Measurements from ENCODE around the gene EML4.
A peak's percentile ranks its signal among the peaks of the same experiment; 100 is the strongest.

The EML4 gene

DNA sequence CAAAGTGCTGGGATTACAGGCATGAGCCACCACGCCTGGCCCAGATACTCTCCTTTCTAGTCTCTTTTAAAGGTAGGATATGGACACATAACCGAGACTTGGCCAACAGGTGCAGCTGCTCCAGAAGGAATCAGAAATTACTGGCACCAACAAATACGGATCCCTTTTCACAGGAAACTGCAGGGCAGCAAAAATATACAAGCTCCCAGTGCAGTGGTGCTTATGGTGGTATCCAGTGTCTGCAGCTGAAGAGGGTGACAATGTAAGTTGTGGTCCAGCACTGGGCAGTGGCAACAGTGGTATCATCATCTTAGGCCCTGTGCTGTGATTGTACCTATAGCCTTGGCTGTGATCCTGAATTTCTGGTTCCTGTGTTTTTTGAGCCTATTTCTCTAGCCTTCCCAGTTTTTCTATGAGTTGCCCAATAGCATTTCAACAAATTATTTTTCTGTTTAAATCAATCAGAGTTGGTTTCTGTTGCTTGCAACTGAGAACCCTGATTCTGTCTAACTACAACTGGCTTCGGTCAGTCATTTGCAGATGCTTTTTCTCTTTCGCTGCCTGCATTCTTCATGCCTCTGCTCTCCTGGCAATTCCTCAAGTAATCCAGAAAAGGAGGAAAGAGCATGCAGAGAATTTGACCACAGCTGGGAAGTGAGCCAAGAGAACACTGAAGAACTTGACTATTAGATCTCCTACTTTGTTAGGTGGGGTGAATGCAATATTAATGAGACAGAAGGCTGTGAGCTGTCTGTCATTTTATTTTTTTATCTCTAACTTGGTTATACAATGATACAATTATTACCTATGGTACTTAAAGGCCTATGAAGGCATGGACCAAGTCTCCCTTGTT lies 30.8 kb upstream of the EML4 start:
- no peak for DNase-seq

DNA sequence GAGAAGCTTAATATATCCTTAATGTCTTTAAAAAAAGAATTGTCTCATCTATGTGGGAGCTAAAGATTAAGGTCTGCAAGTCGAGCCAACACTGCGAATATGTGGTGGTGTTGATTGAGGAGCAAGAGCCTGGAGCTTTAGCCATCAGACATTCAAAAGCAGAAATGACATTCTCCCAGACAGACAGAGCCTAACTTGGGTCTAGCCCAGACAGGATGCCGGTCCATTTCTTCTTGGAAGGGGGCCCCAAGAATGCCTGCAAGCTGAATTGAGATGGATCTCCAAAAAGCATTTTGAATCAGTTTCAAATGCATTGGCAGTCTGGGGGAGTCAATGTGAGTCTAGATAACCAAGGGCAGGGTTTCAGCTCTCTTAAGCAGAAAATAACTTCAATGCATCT lies 30.1 kb upstream of the EML4 start:
- DNase-seq: no peak

DNA sequence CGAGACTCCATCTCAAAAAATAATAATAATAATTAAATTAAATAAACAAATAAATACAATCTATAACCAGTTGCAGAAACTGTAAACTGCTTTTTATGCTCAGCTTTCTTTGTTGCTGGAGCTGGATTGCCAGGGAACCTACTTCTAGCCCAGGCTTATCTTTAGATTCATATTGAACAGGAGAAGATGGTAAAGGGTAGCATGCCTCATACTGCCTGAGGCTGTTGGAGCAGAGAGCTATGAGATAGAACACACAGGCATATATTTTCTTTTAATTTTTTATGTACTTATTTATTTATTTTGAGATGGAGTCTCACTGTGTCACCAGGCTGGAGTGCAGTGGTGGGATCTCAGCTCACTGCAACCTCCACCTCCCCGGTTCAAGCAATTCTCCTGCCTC lies 28.7 kb upstream of the EML4 start:
- DNase-seq: no peak

DNA sequence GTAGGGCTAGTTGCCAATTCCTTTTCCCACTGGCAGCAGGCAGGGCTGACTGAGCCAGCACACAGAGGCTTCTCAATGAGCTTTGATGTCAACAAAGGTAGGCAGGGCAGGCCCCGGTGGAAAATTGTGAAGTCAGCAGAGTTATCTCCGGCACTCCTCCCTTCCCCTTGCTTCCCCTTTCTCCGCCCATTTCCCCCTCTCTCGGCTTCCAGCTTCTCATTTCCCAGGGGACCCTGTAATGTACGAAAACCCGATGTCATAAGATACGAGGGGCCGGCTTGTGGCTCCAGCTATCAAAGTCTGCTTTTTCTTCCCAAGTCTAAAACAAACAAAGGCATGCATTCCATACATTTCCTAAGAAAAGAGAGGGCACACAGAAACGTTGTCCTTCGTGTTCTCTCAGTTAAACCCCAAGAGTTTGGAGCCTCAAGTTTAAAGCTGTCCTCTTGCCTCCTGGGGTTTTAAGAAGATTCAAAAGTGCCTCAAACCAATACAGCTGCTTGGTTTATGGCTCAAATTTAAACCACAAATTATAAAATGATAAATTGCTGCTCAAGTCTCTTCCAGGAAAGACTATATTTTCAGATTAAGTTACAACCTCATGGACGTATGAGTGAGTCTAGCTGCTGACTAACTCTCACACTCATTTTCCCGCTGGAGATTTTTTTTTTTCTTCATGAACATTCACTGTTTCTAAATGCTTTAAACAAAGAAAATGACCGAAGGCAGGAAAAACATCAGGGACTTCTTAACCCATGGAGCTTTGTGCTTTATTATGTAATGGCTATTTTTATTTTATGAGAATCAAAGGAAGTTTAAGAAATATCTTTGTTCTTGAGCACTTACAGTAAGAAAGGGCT lies 27.2 kb upstream of the EML4 start:
- peak; percentile 49 for DNase-seq

DNA sequence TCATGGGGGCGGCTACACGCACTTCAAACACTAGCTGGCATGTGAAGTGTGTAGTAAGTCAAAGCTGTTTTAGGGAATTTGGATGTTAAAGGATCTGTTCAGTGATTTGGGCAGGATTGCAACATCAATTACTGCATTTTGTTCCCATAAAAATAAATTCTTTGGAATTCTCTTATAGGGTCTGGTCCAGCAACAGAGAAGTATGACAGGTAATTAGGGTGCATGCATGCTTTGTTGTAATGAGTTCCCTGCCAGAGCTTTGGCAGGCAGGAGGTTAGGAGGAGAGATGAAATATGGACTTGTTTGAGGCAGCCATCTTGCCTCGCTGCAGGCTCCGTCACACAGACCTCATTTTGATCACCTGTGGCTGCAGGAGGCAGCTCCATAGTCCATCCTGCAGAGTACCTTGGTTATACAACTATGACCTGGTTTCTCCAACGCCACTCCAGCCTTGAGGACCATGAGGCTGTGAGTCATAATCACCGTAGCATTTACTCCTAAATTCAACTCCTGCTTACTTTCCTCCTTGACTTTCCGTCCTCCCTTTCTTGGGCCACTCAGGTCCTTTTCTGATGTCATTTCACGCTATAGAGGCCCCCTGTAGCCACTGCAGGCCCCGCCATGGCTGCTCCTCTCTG lies 26.5 kb upstream of the EML4 start:
- no peak for DNase-seq

DNA sequence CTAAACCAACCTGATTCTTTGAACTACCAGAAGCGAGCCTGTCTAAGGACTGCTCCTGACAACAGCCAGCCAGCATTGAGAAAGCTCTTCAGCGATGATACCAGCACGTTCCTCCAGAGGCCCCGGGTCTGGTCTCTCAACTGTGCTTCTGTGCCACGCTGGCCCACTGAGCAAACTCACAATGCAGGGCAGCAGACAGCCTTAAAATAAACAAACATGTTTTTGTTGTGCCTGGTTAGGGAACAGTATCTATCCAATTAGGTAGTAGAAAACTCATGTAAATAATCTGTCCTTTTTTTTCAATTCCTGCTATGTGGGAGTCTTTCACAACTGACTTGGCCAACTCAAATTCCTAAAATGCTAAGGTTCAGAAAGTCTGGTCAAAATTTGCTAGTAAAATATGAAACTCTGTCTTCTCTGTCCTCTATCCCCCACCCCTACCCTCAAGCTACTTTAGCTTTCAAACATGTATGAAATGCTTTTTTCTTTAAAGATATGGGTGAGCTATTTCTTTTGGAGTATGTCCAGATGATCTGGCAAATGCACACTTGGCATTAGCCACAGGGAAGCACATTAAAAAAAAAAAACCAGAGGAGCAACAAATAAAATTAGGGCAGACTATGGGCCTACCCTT lies 21.4 kb upstream of the EML4 start:
- DNase-seq: no peak

DNA sequence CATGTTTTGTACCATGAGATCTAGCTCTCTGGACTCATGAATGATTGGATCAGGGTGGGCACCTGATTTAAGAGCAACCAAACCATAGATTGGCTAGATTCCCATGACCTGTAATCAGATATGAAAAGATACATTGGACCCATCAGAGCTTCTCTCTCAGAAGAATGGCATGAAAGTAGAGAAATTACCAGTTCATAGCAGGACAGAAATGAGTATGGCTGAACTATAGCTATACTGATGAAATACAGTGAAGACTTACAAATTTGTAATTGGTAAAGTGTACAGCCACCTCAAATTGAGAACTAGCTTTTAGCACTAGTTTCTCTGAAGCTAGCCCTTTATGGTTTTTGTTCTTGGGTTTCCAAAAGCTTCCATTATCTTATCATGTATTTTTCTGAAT lies 19.0 kb upstream of the EML4 start:
- DNase-seq: no peak

DNA sequence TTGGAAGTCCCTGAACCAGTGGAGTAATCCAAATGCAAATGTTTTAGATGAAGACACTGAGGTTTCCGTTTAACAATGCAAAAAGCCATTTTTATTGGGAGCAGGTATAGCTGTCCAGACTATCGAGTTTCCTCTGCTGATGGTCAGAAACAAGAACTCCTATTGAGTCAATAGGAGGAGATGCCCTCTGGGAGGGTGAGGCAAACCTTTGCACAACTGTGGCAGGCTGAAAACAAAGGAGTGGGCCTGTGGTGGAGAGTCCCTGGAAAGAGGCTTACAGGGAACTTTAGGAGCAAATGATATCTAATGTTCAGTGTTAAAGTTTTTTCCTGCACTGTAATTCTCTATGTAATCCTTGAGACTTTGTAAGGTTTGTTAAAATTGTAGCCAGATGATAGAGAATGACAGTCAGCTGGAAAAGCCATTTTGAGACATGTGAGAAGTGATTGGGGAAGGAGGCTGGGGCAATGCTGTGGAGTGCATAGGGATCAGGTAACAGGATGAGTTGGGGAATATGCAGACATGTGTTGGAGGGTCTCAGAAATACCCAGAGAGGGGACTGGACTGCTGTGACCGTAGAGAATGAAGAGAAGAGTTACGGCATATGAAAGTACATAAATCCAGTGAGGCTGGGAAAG lies 15.1 kb upstream of the EML4 start:
- no peak for DNase-seq

DNA sequence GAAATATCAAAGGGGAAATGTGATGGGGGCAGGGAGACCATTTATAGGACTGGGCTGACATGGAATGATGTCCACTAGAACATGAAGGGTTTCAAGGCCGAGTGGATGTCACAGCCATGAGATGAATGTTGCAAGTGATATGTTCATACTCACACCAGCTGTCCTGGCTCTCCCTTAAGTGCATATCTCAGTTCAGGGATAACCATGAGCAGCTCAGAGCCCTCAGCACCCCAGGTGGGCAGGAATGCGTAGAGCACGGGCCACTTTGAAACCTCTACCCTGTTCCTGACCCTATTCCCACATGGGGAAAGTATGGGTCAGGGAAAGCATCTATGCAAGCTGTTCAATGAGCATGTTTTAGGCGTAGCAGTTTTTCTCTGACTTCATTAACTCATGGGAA lies 12.4 kb upstream of the EML4 start:
- DNase-seq: no peak

DNA sequence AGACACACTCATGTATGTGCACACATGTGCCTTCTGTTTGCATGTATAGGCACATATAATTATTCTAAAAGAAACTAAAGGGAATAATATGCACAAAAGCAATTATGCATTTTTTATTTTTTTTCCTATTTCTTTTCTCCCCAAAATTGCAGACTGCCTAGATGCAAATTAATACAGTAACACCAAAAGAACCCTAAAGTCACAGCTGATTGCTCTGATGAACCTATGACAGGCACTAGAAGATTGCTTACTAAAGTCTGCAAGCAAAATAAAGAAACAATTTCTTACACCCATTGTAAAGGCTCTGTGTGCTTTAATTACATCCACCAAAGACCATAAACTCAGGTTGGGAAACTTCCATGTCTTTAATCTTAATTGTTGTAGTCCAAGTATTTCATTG lies 7.7 kb upstream of the EML4 start:
- DNase-seq: no peak

DNA sequence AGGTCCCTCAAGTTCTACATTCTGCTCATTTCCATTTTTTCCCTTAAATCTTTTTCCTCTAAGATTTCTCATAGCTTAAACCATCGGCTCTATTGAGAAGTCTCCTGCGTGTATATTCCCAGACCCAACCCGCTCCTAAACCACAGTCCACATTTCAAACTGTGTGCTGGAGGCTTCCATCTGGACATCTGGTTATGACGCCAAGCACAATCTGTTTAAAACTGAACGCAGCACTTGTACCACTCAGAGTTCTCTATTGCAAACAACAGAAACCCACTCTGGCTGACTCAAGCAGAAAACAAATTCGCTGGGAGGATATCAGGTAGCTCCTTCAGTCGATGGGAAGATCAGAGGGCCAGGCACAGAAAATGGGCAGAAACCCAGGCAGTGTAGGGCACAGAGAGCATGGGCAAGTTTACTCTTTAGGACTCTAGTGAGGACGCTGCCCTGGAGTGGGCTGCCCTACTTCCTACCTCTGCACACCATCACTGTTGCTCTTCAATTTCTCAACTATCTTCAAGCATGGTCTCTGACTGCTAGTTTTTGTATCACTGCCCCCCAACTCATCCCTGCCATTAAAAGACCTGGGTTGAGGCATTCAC lies 5.6 kb upstream of the EML4 start:
- no peak for DNase-seq

DNA sequence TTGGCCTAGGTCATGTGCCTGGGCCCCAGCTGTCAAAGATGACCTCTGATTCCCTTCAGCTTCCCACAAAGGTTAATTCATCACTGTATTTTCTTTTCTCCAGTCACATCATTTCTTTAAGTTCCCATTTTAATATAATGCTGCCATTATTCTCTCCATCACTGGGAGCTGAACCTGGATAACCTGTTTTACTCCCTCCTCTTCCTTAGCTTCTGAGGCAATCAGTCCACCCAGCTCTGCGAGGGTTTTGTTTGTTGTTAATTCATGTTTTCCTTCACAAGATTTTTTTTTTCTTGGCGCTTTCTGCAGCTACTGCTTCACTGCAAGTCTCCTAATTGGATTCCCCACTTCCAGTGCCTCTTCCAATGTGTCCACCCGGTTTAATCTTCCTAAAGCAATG lies 5.1 kb upstream of the EML4 start:
- no peak for DNase-seq

DNA sequence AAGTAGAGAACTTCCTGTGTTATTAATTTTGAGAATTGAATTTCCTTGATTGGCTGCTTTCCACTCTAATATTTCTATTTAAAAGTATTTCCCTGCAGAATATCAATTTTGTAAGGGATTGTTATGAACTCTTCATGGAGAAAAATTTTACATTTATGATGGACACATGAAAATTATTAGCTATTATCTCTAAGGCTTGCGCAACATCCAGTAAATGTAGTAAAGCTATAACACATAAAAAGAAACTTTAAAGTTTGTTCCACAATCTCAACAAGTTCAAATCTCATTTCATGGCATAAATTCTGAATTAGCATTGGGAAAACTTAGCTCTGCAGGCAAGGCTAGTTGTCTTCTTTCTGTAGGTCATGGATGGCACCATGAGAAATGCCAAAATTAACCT lies 4.2 kb upstream of the EML4 start:
- DNase-seq: no peak

DNA sequence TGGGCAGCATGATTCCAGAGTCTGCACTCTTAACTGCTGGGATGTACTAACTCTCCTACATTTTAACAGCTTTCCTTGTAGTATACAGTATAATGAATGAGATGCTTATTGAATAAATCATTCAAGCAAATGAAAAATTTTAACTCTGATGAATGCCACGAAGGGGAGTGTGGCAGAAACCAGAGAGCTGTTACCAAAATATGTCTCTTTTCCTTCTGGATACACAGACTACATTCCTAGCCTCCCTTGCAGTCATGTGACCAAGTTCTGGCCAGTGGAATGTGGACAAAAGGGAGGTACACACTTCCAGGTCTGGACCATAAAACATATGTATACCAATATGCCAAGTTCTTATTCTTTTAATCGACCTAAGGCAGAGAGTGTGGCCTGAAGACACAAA lies 1.7 kb upstream of the EML4 start:
- no peak for DNase-seq

DNA sequence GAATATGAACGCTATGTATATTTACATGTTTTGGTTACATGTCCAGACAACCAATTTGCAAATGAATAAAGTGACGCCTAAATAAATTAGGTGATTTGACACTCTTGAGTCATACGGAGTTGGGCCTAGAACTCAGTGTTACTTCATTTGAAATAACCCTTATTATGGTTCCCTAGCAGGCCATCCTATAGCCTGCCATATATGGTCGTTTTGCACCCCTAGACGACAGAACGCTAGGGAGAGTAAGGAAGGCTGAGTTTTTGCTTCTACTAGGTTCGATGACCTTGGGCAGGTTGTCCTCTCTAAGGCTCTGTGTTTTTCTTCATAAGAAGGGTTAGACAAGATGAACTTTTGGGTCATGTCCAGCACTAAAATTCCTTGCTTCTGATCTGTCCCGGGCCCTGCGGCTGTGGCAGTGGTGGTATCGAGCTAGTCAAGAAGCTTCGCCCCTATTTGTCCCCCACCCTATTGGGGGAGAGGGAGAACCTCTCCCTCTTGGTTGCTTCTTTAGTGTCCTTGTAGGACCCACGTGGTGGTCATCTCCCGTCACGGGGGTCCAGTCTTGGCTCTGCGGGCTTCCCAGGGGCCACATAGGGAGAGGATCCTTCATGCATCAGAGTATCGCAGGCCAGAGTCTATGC lies 574 bp upstream of the EML4 start:
- DNase-seq: no peak

DNA sequence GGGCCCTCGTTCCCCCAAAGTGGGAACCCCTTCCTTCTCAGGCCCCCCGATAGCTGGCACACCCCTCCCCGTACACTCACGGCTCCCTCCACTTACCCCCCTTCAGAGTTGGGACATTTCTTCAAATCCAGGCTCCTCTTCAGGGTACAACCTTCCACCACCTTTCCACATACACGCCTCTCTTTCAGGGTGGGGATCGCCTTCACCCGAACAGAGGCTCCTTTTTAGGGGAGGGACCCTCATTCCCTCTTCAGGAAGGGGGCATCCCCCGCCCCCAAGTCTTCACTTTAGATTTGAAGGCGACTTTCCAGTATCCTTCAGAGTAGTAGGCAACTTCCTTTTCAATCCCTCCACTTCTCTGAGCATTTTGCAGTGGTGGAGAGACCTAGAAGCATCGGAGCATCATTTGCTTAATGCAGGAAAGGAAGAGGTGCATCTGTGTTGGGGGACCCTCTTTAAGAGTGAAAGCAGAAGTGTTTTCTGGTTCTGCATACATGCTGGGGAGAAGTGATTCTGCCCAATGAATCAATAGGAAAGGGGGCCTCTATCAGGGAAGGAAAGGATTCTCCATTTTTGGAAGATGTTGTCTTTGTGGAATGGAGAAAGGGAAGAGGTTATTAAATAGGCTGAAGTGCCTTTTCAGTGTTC lies 845 bp downstream of the EML4 start:
- DNase-seq: peak; percentile 49

DNA sequence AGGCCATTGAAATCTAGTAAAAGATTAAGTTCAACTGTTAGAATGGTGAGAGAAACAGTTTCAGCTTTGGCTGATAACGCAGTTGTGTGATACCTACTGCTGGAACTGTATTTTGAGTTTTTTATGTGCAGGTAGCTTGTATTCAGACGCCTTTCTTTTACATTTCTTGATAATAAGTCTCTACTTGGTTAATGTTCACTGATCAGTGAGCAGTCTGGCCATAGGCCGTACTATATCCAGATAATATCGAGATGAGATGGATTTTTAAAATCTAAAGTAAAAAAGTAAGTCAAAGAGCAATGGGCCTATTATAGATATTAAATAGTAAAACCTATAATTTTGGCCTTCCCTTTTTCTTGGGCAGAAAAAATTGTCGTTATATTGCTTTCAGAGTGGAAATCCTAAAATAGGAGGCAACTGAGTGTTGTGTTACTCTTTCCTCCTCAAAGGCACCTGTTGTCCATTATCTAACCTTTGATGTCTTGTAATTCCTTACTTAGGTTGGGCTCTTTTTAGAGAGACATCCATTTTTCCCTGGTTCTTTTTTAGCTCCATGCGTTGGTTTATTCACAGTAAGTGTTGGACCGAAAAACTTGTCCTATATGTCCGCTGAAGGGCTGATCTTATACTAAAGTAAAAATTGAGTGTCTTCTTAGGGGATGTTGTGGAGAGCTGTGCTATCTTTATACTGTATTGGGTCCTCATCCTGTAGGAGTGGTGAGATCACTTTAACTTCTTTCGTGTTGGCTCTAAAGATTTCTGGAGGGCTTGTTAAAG lies 1.7 kb downstream of the EML4 start:
- no peak for DNase-seq

DNA sequence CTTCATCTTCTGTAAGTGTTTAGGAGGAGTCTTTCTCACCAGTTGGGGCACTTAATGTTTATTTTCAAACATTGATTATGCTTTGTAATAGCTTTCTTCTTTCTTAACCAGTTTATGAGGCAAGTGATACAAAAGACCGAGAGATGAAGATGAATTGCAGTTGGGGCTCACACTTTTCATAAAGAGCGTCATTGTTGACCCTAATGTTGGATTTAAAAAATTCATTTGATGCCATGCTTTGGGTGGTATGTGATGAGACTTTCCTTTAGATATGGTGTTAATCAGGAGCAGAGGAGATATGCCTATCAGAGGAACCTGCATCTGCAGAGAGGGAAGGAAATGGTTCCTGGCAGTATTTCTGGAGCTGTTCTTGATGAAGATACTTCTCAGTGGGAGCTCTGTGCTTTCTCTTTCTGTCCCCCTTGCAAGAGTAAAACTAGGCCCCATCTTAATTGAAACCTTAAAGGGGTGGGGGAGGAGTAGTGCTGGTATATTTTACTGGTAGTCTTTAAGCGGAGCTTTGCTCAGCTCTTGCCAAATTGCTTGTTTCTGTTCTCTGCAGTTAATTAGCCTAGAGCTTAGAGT lies 2.3 kb downstream of the EML4 start:
- peak; percentile 63 for DNase-seq

DNA sequence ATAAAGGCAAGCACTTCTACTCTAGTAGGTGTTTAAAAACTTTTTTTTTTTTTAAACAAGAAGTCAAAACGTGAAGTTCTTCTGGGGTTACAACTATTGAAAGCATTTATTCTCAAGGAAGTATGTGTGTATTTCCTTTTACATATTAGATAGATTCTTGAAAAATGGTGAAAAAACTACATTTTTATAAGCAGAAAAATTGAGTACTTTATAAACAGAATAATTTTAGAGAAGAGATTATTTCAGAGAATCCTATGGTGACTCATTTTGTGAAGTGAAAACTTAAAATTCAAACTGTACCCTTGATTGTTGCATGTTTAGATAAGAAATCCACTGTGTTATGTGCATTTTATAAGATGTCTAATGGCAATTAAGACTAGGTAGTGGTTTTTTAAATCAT lies 2.9 kb downstream of the EML4 start:
- DNase-seq: no peak

DNA sequence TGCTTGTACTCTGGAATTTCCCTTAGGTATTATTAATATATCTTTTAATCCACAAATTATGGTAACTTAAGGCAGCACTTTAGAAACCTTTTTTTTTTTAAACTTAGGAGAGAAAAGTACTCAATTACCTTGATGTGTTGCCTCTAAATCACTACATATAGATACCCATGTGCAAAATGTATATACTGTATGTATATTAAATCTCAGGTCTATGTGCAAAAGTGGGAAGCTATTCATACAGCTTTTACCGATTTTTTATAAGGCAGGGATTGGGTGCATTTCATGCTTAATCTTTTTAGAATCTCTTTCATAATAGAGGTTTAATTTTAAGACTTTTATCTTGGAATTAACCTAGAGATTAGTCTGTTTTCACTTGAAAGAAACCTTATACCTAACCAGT lies 3.4 kb downstream of the EML4 start:
- no peak for DNase-seq

All from CD4-positive, alpha-beta T cell treated with Interleukin-17A for 1 hour (primary cell).